Measurements from ENCODE around the gene ARHGEF28.

DNA sequence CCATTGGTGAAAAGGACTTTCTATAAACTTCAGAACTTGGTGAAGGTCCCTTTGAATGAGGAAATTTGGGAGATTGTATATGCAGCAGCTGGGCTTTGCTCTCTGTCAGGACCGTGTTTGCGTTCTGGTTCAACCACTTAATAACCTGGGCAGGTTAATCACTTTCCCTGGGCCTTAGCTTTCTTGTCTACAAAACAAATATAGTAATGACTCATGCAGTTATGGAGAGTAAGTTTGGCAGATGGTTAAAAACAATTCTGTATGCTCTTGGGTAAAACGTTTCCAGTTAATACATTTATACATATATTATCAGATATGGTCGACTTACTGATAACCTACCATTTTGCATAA, 197.0 kb downstream of the ARHGEF28 start:
- TF ChIP-seq POLR2A (IDR thresholded peaks at IDR 0.05) = no peak
- TF ChIP-seq CTCF (IDR thresholded peaks at IDR 0.05) = no peak
